ENCODE results near the gene NACC1. TPM values are rescaled to one million over a fixed set of nuclear protein-coding genes. Genes with fewer than 3 reads are reported as not detected.

Gene NACC1
- polyA plus RNA-seq, 2 of the 4 experiments (the other 2 are of a cell fraction), result 26.1 to 37.9 TPM

DNA sequence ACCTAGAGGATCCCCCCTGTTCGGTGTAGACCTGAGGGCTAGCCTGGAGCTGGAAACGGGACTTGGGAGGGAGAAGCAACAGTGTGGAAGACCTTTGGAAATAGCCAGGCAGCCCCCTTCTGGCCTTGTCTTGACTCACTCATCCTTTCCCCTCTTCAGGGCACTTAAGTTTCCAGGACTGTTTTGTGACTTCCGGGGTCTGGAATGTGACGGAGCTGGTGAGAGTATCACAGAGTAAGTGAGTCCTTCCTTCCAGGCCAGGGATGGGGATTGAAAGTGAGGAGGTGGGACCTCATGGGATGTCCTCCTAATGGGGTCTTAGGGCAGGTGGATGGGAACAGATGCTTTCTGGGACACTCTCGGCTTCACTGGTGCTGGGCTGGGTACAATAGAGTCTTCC lies 44.8 kb upstream of the NACC1 start:
- POLR2A ChIA-PET, result no interaction called here
- Histone ChIP-seq H3K4me3 (no peak overlapping the region), H3K4me1 (no peaks in the 10 kb centered on the region), H3K9me3 (no peaks in the 10 kb centered on the region), H3K27ac (no peak overlapping the region), H3K4me2 (no peak overlapping the region)
- ATAC-seq, result no peak
- DNase-seq (ENCODE audit: low read depth in 1 of 2, low spot score in 1 of 2), result no peak
- no peak for FAIRE-seq
- no peak for TF ChIP-seq POLR2AphosphoS2 (conservative IDR thresholded peaks at IDR 0.05; ENCODE audit: low read length)
- CTCF ChIA-PET, result interaction anchor here (0.6 to 6.4 kb wide), 6 partner anchors 9 to 108 kb away, joined by 3 to 40 read pairs (median 7); no protein-coding TSS in a partner anchor
- WGBS (ENCODE audit: missing lambda C conversion rate), result 78% methylated on average over 5 of the region's 5 CpGs

DNA sequence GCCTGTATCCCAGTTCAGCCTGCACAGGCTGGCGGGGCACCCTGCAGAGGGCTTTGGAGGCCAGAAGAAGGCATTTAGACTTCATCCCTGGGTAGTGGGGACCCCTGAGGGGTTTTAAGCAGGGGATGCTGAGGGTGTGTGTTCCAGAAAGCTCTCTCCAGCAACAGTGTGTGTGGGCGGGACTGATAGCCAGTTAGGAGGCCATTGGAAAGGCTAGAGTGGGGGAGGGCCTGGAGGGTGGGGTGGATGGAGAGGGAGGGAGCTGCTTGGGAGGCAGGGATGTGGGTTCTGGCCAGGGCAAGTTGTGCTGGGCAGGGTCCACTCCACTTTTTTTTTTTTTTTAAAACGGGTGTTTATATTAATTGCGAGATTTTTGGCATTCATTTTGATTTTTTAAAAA lies 43.7 kb upstream of the NACC1 start:
- TF ChIP-seq ZC3H11A (IDR thresholded peaks at IDR 0.05), result no peak
- no peak for TF ChIP-seq ESRRA (IDR thresholded peaks at IDR 0.05; ENCODE audit: borderline replicate concordance, low read length)
- TF ChIP-seq, protein P1, sequence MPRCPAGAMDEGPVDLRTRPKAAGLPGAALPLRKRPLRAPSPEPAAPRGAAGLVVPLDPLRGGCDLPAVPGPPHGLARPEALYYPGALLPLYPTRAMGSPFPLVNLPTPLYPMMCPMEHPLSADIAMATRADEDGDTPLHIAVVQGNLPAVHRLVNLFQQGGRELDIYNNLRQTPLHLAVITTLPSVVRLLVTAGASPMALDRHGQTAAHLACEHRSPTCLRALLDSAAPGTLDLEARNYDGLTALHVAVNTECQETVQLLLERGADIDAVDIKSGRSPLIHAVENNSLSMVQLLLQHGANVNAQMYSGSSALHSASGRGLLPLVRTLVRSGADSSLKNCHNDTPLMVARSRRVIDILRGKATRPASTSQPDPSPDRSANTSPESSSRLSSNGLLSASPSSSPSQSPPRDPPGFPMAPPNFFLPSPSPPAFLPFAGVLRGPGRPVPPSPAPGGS (IDR thresholded peaks at IDR 0.05), result no peak
- TF ChIP-seq PHF8 (IDR thresholded peaks at IDR 0.05; ENCODE audit: borderline replicate concordance, low read depth), result no peak
- TF ChIP-seq, protein P2, sequence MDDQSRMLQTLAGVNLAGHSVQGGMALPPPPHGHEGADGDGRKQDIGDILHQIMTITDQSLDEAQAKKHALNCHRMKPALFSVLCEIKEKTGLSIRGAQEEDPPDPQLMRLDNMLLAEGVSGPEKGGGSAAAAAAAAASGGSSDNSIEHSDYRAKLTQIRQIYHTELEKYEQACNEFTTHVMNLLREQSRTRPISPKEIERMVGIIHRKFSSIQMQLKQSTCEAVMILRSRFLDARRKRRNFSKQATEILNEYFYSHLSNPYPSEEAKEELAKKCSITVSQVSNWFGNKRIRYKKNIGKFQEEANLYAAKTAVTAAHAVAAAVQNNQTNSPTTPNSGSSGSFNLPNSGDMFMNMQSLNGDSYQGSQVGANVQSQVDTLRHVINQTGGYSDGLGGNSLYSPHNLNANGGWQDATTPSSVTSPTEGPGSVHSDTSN (IDR thresholded peaks at IDR 0.05), result no peak
- TF ChIP-seq, protein P3, sequence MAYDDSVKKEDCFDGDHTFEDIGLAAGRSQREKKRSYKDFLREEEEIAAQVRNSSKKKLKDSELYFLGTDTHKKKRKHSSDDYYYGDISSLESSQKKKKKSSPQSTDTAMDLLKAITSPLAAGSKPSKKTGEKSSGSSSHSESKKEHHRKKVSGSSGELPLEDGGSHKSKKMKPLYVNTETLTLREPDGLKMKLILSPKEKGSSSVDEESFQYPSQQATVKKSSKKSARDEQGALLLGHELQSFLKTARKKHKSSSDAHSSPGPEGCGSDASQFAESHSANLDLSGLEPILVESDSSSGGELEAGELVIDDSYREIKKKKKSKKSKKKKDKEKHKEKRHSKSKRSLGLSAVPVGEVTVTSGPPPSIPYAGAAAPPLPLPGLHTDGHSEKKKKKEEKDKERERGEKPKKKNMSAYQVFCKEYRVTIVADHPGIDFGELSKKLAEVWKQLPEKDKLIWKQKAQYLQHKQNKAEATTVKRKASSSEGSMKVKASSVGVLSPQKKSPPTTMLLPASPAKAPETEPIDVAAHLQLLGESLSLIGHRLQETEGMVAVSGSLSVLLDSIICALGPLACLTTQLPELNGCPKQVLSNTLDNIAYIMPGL (CRISPR knock-in tag; IDR thresholded peaks at IDR 0.05; ENCODE audit: borderline replicate concordance), result no peak
- TF ChIP-seq, protein P4, sequence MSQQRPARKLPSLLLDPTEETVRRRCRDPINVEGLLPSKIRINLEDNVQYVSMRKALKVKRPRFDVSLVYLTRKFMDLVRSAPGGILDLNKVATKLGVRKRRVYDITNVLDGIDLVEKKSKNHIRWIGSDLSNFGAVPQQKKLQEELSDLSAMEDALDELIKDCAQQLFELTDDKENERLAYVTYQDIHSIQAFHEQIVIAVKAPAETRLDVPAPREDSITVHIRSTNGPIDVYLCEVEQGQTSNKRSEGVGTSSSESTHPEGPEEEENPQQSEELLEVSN (IDR thresholded peaks at IDR 0.05; ENCODE audit: borderline replicate concordance, low read depth), result no peak
- TF ChIP-seq HDAC2 (IDR thresholded peaks at IDR 0.05), result no peak
- TF ChIP-seq HOXB5 (CRISPR knock-in tag; IDR thresholded peaks at IDR 0.05), result no peak
- no peak for TF ChIP-seq POLR2AphosphoS2 (conservative IDR thresholded peaks at IDR 0.05; ENCODE audit: low read length)
- no peak for TF ChIP-seq KDM5A (IDR thresholded peaks at IDR 0.05)
- no peak for TF ChIP-seq POLR2A (IDR thresholded peaks at IDR 0.05; ENCODE audit: low read length)
- no peak for TF ChIP-seq SREBF2 (IDR thresholded peaks at IDR 0.05)
- no peak for TF ChIP-seq RAD21 (conservative IDR thresholded peaks at IDR 0.05 in 1 of 2, IDR thresholded peaks at IDR 0.05 in 1 of 2)
- FAIRE-seq (no peak), DNase-seq (ENCODE audit: low read depth in 1 of 2, low spot score in 1 of 2) (no peak), ATAC-seq (no peak)
- POLR2A ChIA-PET, result no interaction called here
- 68% methylated on average over 4 of the region's 4 CpGs for WGBS (ENCODE audit: missing lambda C conversion rate)
- H3K4me2 ChIP-seq, result no peak overlapping the region
- H3K4me3 ChIP-seq, result no peak overlapping the region
- CTCF ChIA-PET, result interaction anchor here (1.2 to 6.9 kb wide), 6 partner anchors 13 to 109 kb away, joined by 3 to 47 read pairs (median 13); no protein-coding TSS in a partner anchor
- H3K4me1 ChIP-seq, result peaks cover 6% of the 10 kb centered on the region
- no peaks in the 10 kb centered on the region for H3K9me3 ChIP-seq
- no peak overlapping the region for H3K27ac ChIP-seq

DNA sequence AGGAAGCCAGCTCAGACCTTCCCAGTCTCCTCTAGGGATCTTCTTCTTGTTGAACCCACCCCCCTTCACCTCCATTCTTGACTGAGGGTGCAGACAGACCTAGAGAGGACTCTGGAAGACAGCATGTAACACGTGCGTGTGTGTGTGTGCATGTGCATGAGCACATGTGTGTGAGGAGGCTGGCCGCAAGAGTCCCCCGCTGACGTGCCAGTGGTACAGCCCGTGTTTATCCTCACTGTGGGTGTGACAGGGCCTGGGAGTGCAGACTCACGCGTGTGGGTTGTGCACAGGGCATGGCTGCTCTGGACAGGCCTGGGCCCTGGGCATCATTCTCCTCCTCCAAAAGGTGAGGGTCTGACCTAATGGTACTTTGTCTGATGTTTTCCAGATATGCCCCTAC lies 41.7 kb upstream of the NACC1 start:
- ChIA-PET CTCF (interaction anchor here (0.5 to 6.9 kb wide), 3 partner anchors 15 to 673 kb away, joined by 3 to 47 read pairs (median 11); no protein-coding TSS in a partner anchor), POLR2A (no interaction called here)
- WGBS (ENCODE audit: missing lambda C conversion rate), result 83% methylated on average over 8 of the region's 8 CpGs
- no peaks in the 10 kb centered on the region for H3K9me3 ChIP-seq
- H3K4me1 ChIP-seq, result peaks cover 17% of the 10 kb centered on the region
- TF ChIP-seq CBX2 (IDR thresholded peaks at IDR 0.05; ENCODE audit: borderline replicate concordance, low read depth), result no peak
- no peak for TF ChIP-seq RCOR1 (IDR thresholded peaks at IDR 0.05; ENCODE audit: low read depth, low read length)
- no peak for TF ChIP-seq RAD21 (conservative IDR thresholded peaks at IDR 0.05 in 1 of 2, IDR thresholded peaks at IDR 0.05 in 1 of 2)
- no peak overlapping the region for H3K4me3 ChIP-seq
- no peak overlapping the region for H3K4me2 ChIP-seq
- FAIRE-seq (no peak), ATAC-seq (no peak), DNase-seq (ENCODE audit: low read depth in 1 of 2, low spot score in 1 of 2) (no peak)
- no peak overlapping the region for H3K27ac ChIP-seq
